ENCODE data around the gene POLR1D.

POLR1D gene

GRCh38 chr13:27637289-27637626 is 15.6 kb downstream of the POLR1D start:
- H3K9me3 ChIP-seq (ENCODE audit: low read length), result no peaks in the 10 kb centered on the region
- no peaks in the 10 kb centered on the region for H3K4me1 ChIP-seq (ENCODE audit: insufficient read depth, low read length, severe bottlenecking)
- no peak overlapping the region for H3K9ac ChIP-seq (ENCODE audit: low read length)
- H3K36me3 ChIP-seq (ENCODE audit: insufficient read depth, low read length), result peaks cover 38% of the 10 kb centered on the region
- peaks cover 53% of the 10 kb centered on the region for H3K79me2 ChIP-seq (ENCODE audit: insufficient read depth, low read length)
- no peaks in the 10 kb centered on the region for H4K20me1 ChIP-seq (ENCODE audit: insufficient read depth, low read length)
- H2AFZ ChIP-seq (ENCODE audit: low read length), result no peak overlapping the region
- no peak overlapping the region for H3K4me2 ChIP-seq (ENCODE audit: low read length)
- H3F3A ChIP-seq (ENCODE audit: insufficient read depth, low read length), result no peaks in the 10 kb centered on the region
- H3K9me2 ChIP-seq (ENCODE audit: low read depth, low read length), result no peaks in the 10 kb centered on the region
- H3K4me3 ChIP-seq (ENCODE audit: low read depth, low read length, poor library complexity, severe bottlenecking), result no peak overlapping the region
- H3K27ac ChIP-seq (ENCODE audit: low read depth, low read length, poor library complexity, severe bottlenecking), result no peak overlapping the region
- TF ChIP-seq CTCF (IDR thresholded peaks at IDR 0.05; ENCODE audit: low read length) (no peak), EZH2 (IDR thresholded peaks at IDR 0.05; ENCODE audit: borderline replicate concordance, low read length) (no peak)
- H3K27me3 ChIP-seq (ENCODE audit: insufficient read depth, low read length), result no peaks in the 10 kb centered on the region

- Histone ChIP-seq H3K4me1 (ENCODE audit: insufficient read depth, low read length, severe bottlenecking) (peaks cover under 1% of the 10 kb centered on the region), H3K9me2 (ENCODE audit: low read depth, low read length) (no peaks in the 10 kb centered on the region), H3F3A (ENCODE audit: insufficient read depth, low read length) (no peaks in the 10 kb centered on the region), H3K27me3 (ENCODE audit: insufficient read depth, low read length) (no peaks in the 10 kb centered on the region), H4K20me1 (ENCODE audit: insufficient read depth, low read length) (no peaks in the 10 kb centered on the region), H3K27ac (ENCODE audit: low read depth, low read length, poor library complexity, severe bottlenecking) (no peak overlapping the region), H3K4me3 (ENCODE audit: low read depth, low read length, poor library complexity, severe bottlenecking) (no peak overlapping the region), H3K9ac (ENCODE audit: low read length) (no peak overlapping the region), H3K9me3 (ENCODE audit: low read length) (no peaks in the 10 kb centered on the region), H2AFZ (ENCODE audit: low read length) (no peak overlapping the region), H3K4me2 (ENCODE audit: low read length) (no peak overlapping the region), H3K36me3 (ENCODE audit: insufficient read depth, low read length) (peaks cover 31% of the 10 kb centered on the region; the same call in 1 of the 2 replicates), H3K79me2 (ENCODE audit: insufficient read depth, low read length) (peaks cover 53% of the 10 kb centered on the region)
- TF ChIP-seq EZH2 (IDR thresholded peaks at IDR 0.05; ENCODE audit: borderline replicate concordance, low read length) (no peak), CTCF (IDR thresholded peaks at IDR 0.05; ENCODE audit: low read length) (no peak)
These were observed 16.3 kb downstream of the POLR1D start for GRCh38 chr13:27638001-27638400.

- H3K4me3 ChIP-seq (ENCODE audit: low read depth, low read length, poor library complexity, severe bottlenecking), result no peak overlapping the region
- H3K9ac ChIP-seq (ENCODE audit: low read length), result no peak overlapping the region
- peaks cover 6% of the 10 kb centered on the region for H3K4me1 ChIP-seq (ENCODE audit: insufficient read depth, low read length, severe bottlenecking)
- H3K27me3 ChIP-seq (ENCODE audit: insufficient read depth, low read length), result no peaks in the 10 kb centered on the region
- TF ChIP-seq EZH2 (IDR thresholded peaks at IDR 0.05; ENCODE audit: borderline replicate concordance, low read length) (no peak), CTCF (IDR thresholded peaks at IDR 0.05; ENCODE audit: low read length) (no peak)
- H3F3A ChIP-seq (ENCODE audit: insufficient read depth, low read length), result no peaks in the 10 kb centered on the region
- H3K36me3 ChIP-seq (ENCODE audit: insufficient read depth, low read length), result peaks cover 25% of the 10 kb centered on the region; the same call in 1 of the 2 replicates
- no peaks in the 10 kb centered on the region for H4K20me1 ChIP-seq (ENCODE audit: insufficient read depth, low read length)
- peaks cover 50% of the 10 kb centered on the region for H3K79me2 ChIP-seq (ENCODE audit: insufficient read depth, low read length)
- H3K9me3 ChIP-seq (ENCODE audit: low read length), result no peaks in the 10 kb centered on the region
- no peaks in the 10 kb centered on the region for H3K9me2 ChIP-seq (ENCODE audit: low read depth, low read length)
- no peak overlapping the region for H3K4me2 ChIP-seq (ENCODE audit: low read length)
- no peak overlapping the region for H3K27ac ChIP-seq (ENCODE audit: low read depth, low read length, poor library complexity, severe bottlenecking)
- no peak overlapping the region for H2AFZ ChIP-seq (ENCODE audit: low read length)
These were observed 16.8 kb downstream of the POLR1D start for GRCh38 chr13:27638521-27638920.
